Stimulated activated CD4-positive, alpha-beta T cell treated with anti-CD3 and anti-CD28 coated beads, Interleukin-1b, Interleukin-23, amount 100 ng/mL, for 4 hours (primary cell): ENCODE measurements around the gene PPAT.
"Not testable (repeated sequence)": the region's sequence is repeated elsewhere in the genome, so short reads cannot be mapped to it uniquely, and the experiment has no call there.

ENCODE experiments used
- DNase-seq, 2 donors: peaks; one replicate each; pipeline ENCODE4 v3.0.0-alpha.2; 2020; ENCODE audit warnings: low read depth in 2 of 2

Gene PPAT

DNA sequence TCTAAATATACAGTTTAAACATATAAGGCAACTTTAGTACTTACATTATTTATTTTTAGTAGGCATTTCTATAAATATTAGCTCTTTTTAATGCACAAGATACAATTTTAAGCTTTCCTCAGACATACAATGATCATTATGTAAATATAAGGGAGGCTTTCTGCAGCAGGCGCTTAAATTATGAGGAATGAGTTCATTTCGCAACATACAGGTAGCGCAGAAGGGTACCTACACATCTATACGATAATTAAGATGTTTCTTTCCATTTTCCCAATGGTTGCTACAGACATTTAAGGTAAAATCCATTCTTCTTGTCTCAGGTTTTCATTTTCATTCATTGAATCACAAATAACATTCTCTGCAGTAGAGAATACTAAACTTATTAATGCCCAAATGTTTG, 49.3 kb downstream of the PPAT start:
- no peak for DNase-seq

- DNase-seq: no peak
Observed at GRCh38 chr4:56375458-56375857, 60.0 kb downstream of the PPAT start.

DNA sequence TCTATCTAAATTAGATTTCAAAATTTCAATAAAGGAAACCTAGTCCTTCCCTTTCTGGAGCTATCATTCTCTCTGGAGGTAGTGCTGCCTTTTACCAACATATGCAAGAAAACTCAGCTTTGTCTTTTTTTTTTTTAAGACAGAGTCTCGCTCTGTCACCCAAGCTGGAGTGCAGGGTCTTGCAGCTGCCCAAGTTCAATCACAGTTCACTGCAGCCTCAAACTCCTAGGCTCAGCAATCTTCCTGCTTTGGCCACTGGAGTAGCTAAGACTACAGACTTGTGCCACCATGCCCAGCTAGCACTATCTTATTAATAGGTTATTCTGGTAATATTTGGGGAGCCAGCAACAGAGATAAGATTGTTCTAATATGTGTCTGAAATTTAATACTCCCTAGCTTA, 60.5 kb downstream of the PPAT start:
- DNase-seq: no peak

DNA sequence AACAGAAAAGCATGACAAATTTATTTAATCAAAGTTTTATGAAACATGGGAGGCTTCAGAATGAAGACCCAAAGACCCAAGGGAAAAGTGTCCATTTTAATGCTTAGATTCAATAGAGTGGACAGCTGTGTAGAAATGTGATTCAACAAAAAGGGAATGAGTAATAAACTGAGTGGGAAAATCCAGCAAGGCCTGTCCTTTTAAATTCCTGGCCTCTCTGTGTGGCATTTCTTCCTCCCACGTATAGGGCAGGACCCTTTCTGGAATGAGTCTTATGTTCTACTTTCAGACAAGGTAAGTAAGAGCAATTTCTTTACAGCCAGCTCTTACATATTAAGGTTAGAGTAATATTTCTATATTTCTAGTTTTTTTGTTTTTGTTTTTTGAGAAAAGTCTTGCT, 62.6 kb downstream of the PPAT start:
- DNase-seq: no peak

GRCh38 chr4:56371426-56372220, 63.8 kb downstream of the PPAT start:
- no peak for DNase-seq

DNA sequence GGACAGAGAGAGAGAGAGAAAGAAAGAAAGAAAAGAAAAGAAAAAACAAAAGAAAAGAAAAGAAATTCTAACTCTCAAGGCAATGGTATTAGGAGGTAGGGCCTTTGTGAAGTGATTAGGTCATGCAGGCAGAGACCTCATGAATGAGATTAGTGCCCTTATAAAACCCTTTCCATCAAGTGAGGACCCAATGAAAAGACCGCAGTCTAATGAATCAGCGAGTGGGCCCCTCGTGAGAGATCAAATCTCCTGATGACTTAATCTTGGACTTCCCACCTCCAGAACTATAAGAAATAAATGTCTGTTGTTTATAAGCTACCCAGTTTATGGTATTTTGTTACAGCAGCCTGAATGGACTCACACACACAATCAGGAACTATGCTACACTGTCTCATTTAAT, 65.0 kb downstream of the PPAT start:
- no peak for DNase-seq

DNA sequence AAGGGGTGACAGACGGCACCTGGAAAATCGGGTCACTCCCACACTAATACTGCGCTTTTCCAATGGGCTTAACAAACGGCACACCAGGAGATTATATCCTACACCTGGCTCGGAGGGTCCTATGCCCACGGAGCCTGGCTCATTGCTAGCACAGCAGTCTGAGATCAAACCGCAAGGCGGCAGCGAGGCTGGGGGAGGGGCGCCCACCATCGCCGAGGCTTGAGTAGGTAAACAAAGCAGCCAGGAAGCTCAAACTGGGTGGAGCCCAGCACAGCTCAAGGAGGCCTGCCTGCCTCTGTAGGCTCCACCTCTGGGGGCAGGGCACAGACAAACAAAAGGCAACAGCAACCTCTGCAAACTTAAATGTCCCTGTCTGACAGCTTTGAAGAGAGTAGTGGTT, 72.4 kb downstream of the PPAT start:
- DNase-seq: not testable (repeated sequence)

DNA sequence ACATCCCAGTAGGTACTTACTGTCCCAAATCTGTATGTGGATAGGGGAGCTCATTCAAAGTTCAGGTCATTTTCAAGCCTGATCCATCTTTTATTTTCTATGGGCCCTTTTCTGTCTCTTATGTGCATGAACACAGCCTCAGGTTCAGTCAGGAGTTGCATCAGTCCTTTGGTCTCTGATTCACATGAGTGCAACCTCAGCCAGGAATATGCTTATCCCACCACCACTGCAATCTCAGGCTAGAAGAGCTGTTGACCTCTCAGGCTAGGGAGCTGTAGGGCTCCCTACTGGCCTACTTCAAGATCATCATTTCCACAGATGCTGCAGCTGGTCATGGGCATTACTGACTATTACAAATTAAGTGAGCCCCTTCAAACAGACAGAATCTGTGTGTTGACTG, 75.3 kb downstream of the PPAT start:
- no peak for DNase-seq

GRCh38 chr4:56356650-56357049, 78.8 kb downstream of the PPAT start:
- DNase-seq: no peak

DNA sequence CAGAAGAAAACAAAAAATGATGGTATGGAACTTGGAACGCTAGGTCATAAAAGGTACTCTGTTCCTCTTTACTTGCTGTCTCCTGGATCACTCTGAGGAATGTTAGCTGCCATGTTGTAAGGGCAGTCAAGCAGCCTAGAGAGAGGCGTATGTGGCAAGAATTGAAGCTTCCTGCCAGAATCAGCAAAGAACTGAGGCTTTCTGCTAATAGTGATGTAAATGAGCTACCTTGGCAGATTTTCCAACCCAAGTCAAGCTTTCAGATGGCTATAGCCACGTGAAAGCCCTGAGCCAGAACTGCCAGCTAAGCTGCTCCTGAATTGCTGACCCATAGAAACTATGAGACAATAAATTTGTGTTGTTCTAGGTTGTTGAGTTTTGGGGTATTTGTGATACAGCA, 86.8 kb downstream of the PPAT start:
- DNase-seq: no peak

DNA sequence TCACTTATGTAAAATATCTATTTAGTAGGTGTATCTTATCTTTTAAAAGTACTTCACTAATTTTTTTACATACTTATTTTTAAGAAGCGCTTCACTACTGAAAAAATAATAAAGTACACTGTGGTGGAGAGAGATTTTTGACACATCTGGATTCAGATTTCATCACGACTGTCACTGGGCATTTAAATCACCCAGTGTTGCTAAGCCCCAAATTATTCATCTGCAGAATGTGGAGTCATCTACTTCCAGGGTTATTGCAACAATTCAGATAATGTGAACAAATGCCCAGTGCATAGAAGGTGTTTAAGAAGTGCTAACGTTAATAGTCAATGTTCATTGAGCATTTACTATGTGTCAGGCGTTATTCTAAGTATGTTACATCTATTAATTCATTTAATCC, 90.0 kb downstream of the PPAT start:
- DNase-seq: no peak
